ENCODE results near the gene IL12RB2. TPM values are rescaled to one million over a fixed set of nuclear protein-coding genes. Genes with fewer than 3 reads are reported as not detected.

The IL12RB2 gene
- total RNA-seq, 2 donors from 2014 or later = 128 to 136 TPM

DNA sequence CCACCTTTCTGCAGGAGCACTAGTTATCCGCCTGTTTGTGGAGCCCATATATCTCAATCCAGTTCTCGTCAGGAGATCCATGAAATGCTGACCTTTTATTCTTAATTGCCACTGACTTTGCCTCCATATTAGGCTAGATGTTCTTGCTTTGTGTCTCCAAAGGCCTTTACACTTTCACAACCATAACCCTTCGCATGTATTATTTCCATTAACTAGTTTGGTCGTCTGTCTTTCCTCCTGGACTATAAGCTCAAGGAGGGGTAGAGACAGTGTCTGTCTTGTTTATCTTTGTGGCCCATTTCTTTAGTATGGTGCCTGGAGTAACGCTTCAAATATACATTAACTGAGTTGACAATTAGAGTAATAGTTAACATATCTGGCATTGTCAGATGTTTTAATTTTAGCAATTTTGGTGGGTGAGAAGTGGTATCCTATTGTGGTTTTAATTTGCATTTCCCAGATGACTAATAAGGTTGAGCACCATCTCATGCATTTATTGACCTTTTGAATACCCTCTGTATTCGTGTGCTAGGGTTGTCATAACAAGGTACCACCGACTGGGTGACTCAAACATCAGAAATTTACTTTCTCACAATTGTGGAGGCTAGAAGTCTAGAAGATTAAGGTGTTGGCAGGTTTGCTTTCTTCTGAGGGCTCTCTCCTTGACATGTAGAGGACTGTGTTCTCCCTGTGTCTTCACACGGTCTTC is 21.7 kb upstream of the IL12RB2 start:
- peak overlapping the region; percentile 2 to 10 for H3K4me3 Mint-ChIP-seq
- DNase-seq (peak in 1 of 2 donors; percentile 31), ATAC-seq (replicated peaks in 1 of 2) (peak; percentile 97 to 98)
- peak overlapping the region; percentile 34 for H3K27ac Mint-ChIP-seq
- peaks cover 62% of the 10 kb centered on the region for H3K4me1 Mint-ChIP-seq (ENCODE audit: low read depth)
- peaks cover 3 to 20% of the 10 kb centered on the region in 2 donors for H3K36me3 Mint-ChIP-seq (ENCODE audit: insufficient read depth in 2 of 2)
- peaks cover 2% of the 10 kb centered on the region in 2 donors for H3K9me3 Mint-ChIP-seq
- no peaks in the 10 kb centered on the region for H3K27me3 Mint-ChIP-seq (ENCODE audit: low read depth)

- Mint-ChIP-seq H3K36me3 (ENCODE audit: insufficient read depth in 2 of 2) (peaks cover 11 to 27% of the 10 kb centered on the region in 2 donors), H3K4me3 (no peak overlapping the region), H3K27ac (no peak overlapping the region), H3K27me3 (ENCODE audit: low read depth) (no peaks in the 10 kb centered on the region), H3K4me1 (ENCODE audit: low read depth) (peaks cover 73% of the 10 kb centered on the region), H3K9me3 (peaks cover 4 to 8% of the 10 kb centered on the region in 2 donors)
- ATAC-seq (replicated peaks in 1 of 2) (no peak), DNase-seq (no peak)
These were observed 17.4 kb upstream of the IL12RB2 start for GRCh38 chr1:67290236-67290635.

- Mint-ChIP-seq H3K4me3 (peak overlapping the region; percentile 61 to 68), H3K9me3 (peaks cover 6 to 9% of the 10 kb centered on the region in 2 donors), H3K4me1 (ENCODE audit: low read depth) (peaks cover 46% of the 10 kb centered on the region), H3K27me3 (ENCODE audit: low read depth) (no peaks in the 10 kb centered on the region), H3K27ac (peak overlapping the region; percentile 63), H3K36me3 (ENCODE audit: insufficient read depth in 2 of 2) (peaks cover 13 to 14% of the 10 kb centered on the region in 2 donors)
- DNase-seq = peak; percentile 29 to 32
- ATAC-seq (replicated peaks in 1 of 2) = peak; percentile 80 to 85
These were observed 12.6 kb upstream of the IL12RB2 start for GRCh38 chr1:67294836-67295617.

DNA sequence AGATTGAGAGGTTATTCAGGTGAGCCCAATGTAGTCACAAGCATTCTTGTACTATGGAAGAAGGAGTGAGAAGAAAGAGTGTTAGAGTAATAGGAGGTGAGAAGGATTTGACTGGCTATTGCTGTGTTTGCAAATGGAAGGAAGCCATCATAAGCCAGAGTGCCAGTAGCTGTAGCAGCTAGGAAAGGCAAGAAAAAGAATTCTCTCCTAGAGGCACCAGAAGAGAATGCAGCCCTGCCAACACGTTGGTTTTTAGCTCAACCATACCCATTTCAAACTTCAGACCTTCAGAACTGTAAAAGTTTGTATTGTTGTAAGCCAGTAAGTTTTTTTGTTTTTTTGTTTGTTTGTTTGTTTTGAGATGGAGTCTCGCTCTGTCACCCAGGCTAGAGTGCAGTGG is 8.9 kb upstream of the IL12RB2 start:
- H3K4me3 Mint-ChIP-seq = no peak overlapping the region
- peaks cover 63% of the 10 kb centered on the region for H3K4me1 Mint-ChIP-seq (ENCODE audit: low read depth)

GRCh38 chr1:67299296-67299695 is 8.4 kb upstream of the IL12RB2 start:
- DNase-seq (no peak), ATAC-seq (replicated peaks in 1 of 2) (no peak)
- Mint-ChIP-seq H3K4me1 (ENCODE audit: low read depth) (peaks cover 63% of the 10 kb centered on the region), H3K27ac (no peak overlapping the region), H3K4me3 (no peak overlapping the region), H3K27me3 (ENCODE audit: low read depth) (no peaks in the 10 kb centered on the region), H3K36me3 (ENCODE audit: insufficient read depth in 2 of 2) (peaks cover 4 to 8% of the 10 kb centered on the region in 2 donors), H3K9me3 (peaks cover 3 to 4% of the 10 kb centered on the region in 2 donors)

More for the DNA sequence above, 8.9 kb upstream of the IL12RB2 start:
- Mint-ChIP-seq H3K27me3 (ENCODE audit: low read depth) (no peaks in the 10 kb centered on the region), H3K27ac (no peak overlapping the region), H3K36me3 (ENCODE audit: insufficient read depth in 2 of 2) (peaks cover 4 to 8% of the 10 kb centered on the region in 2 donors), H3K9me3 (peaks cover 3 to 4% of the 10 kb centered on the region in 2 donors)
- ATAC-seq (replicated peaks in 1 of 2) (no peak), DNase-seq (no peak)

DNA sequence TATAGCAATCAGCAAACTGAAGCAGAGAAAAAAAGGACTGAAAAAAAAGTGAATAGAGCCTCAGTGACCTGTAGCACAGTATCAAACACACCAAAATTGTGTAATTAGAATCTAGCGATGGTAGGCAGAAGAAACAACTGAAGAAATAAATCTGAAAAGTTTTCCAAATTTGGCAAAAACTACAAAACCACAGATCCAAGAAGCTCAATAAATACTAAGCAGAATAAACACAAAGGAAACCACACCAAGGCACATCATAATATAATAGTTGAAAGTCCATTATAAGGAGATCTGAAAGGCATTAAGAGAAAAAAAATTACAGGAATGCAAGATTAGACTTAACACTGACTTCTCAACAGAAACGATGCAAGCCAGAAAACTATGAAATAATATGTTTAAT is 7.1 kb upstream of the IL12RB2 start:
- peak overlapping the region; percentile 18 for H3K27ac Mint-ChIP-seq
- no peak for ATAC-seq (replicated peaks in 1 of 2)
- no peak overlapping the region for H3K4me3 Mint-ChIP-seq

GRCh38 chr1:67304023-67304422 is 3.6 kb upstream of the IL12RB2 start:
- Mint-ChIP-seq H3K27me3 (ENCODE audit: low read depth) (no peaks in the 10 kb centered on the region), H3K9me3 (no peaks in the 10 kb centered on the region), H3K36me3 (ENCODE audit: insufficient read depth in 2 of 2) (peaks cover 5 to 9% of the 10 kb centered on the region in 2 donors), H3K4me3 (peak overlapping the region; percentile 45 to 82), H3K27ac (peak overlapping the region; percentile 93), H3K4me1 (ENCODE audit: low read depth) (peaks cover 64% of the 10 kb centered on the region)
- ATAC-seq (replicated peaks in 1 of 2) = peak; percentile 62 to 74
- no peak for DNase-seq

More for the DNA sequence above, 7.1 kb upstream of the IL12RB2 start:
- Mint-ChIP-seq H3K4me1 (ENCODE audit: low read depth) (peaks cover 55% of the 10 kb centered on the region), H3K27me3 (ENCODE audit: low read depth) (no peaks in the 10 kb centered on the region), H3K36me3 (ENCODE audit: insufficient read depth in 2 of 2) (peaks cover 2 to 6% of the 10 kb centered on the region in 2 donors), H3K9me3 (peaks cover 3 to 4% of the 10 kb centered on the region in 2 donors)
- no peak for DNase-seq

- H3K4me1 Mint-ChIP-seq (ENCODE audit: low read depth) = peaks cover 54% of the 10 kb centered on the region
- H3K4me3 Mint-ChIP-seq = peak overlapping the region; percentile 92 to 93
These were observed 1.1 kb upstream of the IL12RB2 start for GRCh38 chr1:67306547-67306946.

DNA sequence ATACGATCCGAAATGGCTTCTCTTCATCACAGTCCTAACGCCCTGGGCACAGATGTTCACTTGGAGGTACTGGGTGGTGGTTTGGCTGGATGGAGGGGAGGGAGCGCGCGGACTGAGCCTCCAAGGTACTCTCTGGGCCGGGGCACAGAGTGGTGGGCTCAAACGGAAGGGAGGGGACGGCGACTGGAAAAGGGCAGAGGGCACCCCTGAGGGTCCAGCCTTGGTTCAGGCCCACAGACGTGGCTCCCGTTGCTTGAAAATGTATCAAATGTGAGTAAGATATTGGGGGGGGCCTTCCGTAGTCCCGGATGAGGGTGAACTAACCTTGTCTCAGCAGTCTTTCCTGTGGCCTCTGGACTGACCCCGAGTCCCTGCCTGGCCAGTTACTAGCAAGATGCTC is 463 bp downstream of the IL12RB2 start:
- Mint-ChIP-seq H3K27ac (peak overlapping the region; percentile 99), H3K4me3 (peak overlapping the region; percentile 88 to 93), H3K27me3 (ENCODE audit: low read depth) (no peaks in the 10 kb centered on the region), H3K36me3 (ENCODE audit: insufficient read depth in 2 of 2) (peaks cover 21 to 41% of the 10 kb centered on the region in 2 donors), H3K9me3 (peaks cover 0 to 3% of the 10 kb centered on the region in 2 donors), H3K4me1 (ENCODE audit: low read depth) (peaks cover 39% of the 10 kb centered on the region)
- ATAC-seq (replicated peaks in 1 of 2) (no peak), DNase-seq (peak; percentile 17 to 35)

More at GRCh38 chr1:67306547-67306946, 1.1 kb upstream of the IL12RB2 start:
- no peaks in the 10 kb centered on the region for H3K9me3 Mint-ChIP-seq
- H3K27ac Mint-ChIP-seq = peak overlapping the region; percentile 85
- DNase-seq (no peak), ATAC-seq (replicated peaks in 1 of 2) (no peak)
- peaks cover 17 to 29% of the 10 kb centered on the region in 2 donors for H3K36me3 Mint-ChIP-seq (ENCODE audit: insufficient read depth in 2 of 2)
- H3K27me3 Mint-ChIP-seq (ENCODE audit: low read depth) = no peaks in the 10 kb centered on the region

DNA sequence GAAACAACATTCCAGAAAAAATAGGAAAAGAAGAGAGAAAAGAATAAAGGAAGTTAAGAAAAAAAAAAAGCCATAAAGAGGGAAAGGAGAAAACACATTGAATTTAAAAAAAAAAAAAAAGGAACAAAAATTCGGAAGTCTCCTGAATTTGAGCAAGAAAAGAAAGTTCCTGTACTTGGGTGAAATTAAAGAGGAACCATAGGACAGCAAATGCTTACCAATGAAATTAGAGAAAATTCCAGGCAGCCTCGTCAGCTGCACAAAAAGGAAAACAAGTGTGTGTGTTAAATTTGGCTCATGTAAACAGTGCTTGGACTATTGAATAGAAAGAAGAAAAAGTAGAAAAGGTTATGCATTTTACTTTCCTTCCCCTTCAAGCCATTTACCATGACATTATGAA is 4.9 kb downstream of the IL12RB2 start:
- Mint-ChIP-seq H3K9me3 (peaks cover 0 to 3% of the 10 kb centered on the region in 2 donors), H3K4me3 (peak overlapping the region; percentile 88 to 93), H3K36me3 (ENCODE audit: insufficient read depth in 2 of 2) (peaks cover 25 to 59% of the 10 kb centered on the region in 2 donors), H3K27me3 (ENCODE audit: low read depth) (no peaks in the 10 kb centered on the region), H3K27ac (peak overlapping the region; percentile 96), H3K4me1 (ENCODE audit: low read depth) (peaks cover 7% of the 10 kb centered on the region)
- DNase-seq (no peak), ATAC-seq (replicated peaks in 1 of 2) (no peak)

GRCh38 chr1:67313934-67314671 is 6.4 kb downstream of the IL12RB2 start:
- Mint-ChIP-seq H3K4me3 (peak overlapping the region; percentile 88 to 93), H3K9me3 (peaks cover 0 to 3% of the 10 kb centered on the region in 2 donors), H3K4me1 (ENCODE audit: low read depth) (peaks cover 7% of the 10 kb centered on the region), H3K27ac (peak overlapping the region; percentile 96), H3K27me3 (ENCODE audit: low read depth) (no peaks in the 10 kb centered on the region), H3K36me3 (ENCODE audit: insufficient read depth in 2 of 2) (peaks cover 20 to 52% of the 10 kb centered on the region in 2 donors)
- ATAC-seq (replicated peaks in 1 of 2) (peak; percentile 57 to 58), DNase-seq (no peak)

GRCh38 chr1:67314696-67315095 is 7.0 kb downstream of the IL12RB2 start:
- Mint-ChIP-seq H3K36me3 (ENCODE audit: insufficient read depth in 2 of 2) (peaks cover 17 to 49% of the 10 kb centered on the region in 2 donors), H3K27me3 (ENCODE audit: low read depth) (no peaks in the 10 kb centered on the region), H3K4me3 (peak overlapping the region; percentile 88 to 93), H3K27ac (peak overlapping the region; percentile 96), H3K4me1 (ENCODE audit: low read depth) (peaks cover 2% of the 10 kb centered on the region), H3K9me3 (peaks cover 0 to 3% of the 10 kb centered on the region in 2 donors)
- ATAC-seq (replicated peaks in 1 of 2) (peak; percentile 84 to 85), DNase-seq (no peak)
